Omental fat pad (tissue), 4 donors: Measurements from ENCODE around the gene GPX5. TPM values are rescaled to one million over a fixed set of nuclear protein-coding genes. Genes with fewer than 3 reads are reported as not detected.
"Not testable (repeated sequence)": the region's sequence is repeated elsewhere in the genome, so short reads cannot be mapped to it uniquely, and the experiment has no call there.

Source experiments
- ATAC-seq: fragments of 150-250 bp; one replicate; pipeline ENCODE4 v1.9.1; 2016; ENCODE audit warnings: mild to moderate bottlenecking, moderate library complexity; ENCODE audit not compliant: low FRiP score
- DNase-seq: peaks from one replicate; pipeline ENCODE4 v3.0.0-alpha.2; 2019; ENCODE audit warnings: low spot score
- CTCF ChIP-seq, 3 donors: fragments of 450-650 bp; IDR thresholded peaks; one replicate each; pipeline ENCODE4 v1.5.1; 2016 to 2017; ENCODE audit warnings: antibody characterized with exemption in 3 of 3, mild to moderate bottlenecking in 3 of 3, moderate library complexity in 2 of 3
- total RNA-seq, 4 donors: library from RNA; depleted of rRNA; stranded (reverse); fragments of >200 nt; gene quantifications; one replicate each; pipeline ENCODE4 v1.1.0, GENCODE V29; 2016

GPX5 gene
- total RNA-seq, 4 donors from 2014 or later: not detected

GRCh38 chr6:28545955-28546354 is 20.3 kb downstream of the GPX5 start:
- no peak for DNase-seq
- TF ChIP-seq CTCF (IDR thresholded peaks at IDR 0.05): no peak
- no peak for ATAC-seq

- DNase-seq, ATAC-seq: not testable (repeated sequence)
These were observed 21.3 kb downstream of the GPX5 start for GRCh38 chr6:28547003-28547402.

- DNase-seq (no peak), ATAC-seq (no peak)
- no peak for TF ChIP-seq CTCF (IDR thresholded peaks at IDR 0.05)
These were observed 26.4 kb downstream of the GPX5 start for GRCh38 chr6:28551891-28552666.

- no peak for DNase-seq
- no peak for TF ChIP-seq CTCF (IDR thresholded peaks at IDR 0.05)
- no peak for ATAC-seq
These were observed 27.8 kb downstream of the GPX5 start for GRCh38 chr6:28553384-28553985.

GRCh38 chr6:28553986-28554881 is 28.6 kb downstream of the GPX5 start:
- DNase-seq (no peak), ATAC-seq (no peak)
- no peak for TF ChIP-seq CTCF (IDR thresholded peaks at IDR 0.05)

GRCh38 chr6:28555136-28555535 is 29.5 kb downstream of the GPX5 start:
- no peak for ATAC-seq
- no peak for TF ChIP-seq CTCF (IDR thresholded peaks at IDR 0.05)

GRCh38 chr6:28558629-28559028 is 32.9 kb downstream of the GPX5 start:
- DNase-seq (no peak), ATAC-seq (no peak)
- no peak for TF ChIP-seq CTCF (IDR thresholded peaks at IDR 0.05)

More at GRCh38 chr6:28555136-28555535, 29.5 kb downstream of the GPX5 start:
- no peak for DNase-seq
